Mucosa of gallbladder (tissue), 1 donor: ENCODE data around the gene NF1. TPM values are rescaled to one million over a fixed set of nuclear protein-coding genes. Genes with fewer than 3 reads are reported as not detected.
"Not testable (repeated sequence)": the region's sequence is repeated elsewhere in the genome, so short reads cannot be mapped to it uniquely, and the experiment has no call there.

Experiments
- DNase-seq: peaks from one replicate; pipeline ENCODE4 v3.0.0-alpha.2; 2020; ENCODE audit warnings: low spot score
- total RNA-seq: library from RNA; stranded (reverse); gene quantifications from one replicate; pipeline ENCODE4 v1.2.1, GENCODE V29; 2021
- donor health status: DM: no; HTN: no; CAD: no.

Gene NF1
- total RNA-seq = 50.8 TPM

GRCh38 chr17:31094600-31095235 lies at the start of gene NF1:
TSS of gene NF1 (plus strand) at chr17:31094977. CDS start at chr17:31095310, 333 bp downstream.
- peak; percentile 97 for DNase-seq

DNA sequence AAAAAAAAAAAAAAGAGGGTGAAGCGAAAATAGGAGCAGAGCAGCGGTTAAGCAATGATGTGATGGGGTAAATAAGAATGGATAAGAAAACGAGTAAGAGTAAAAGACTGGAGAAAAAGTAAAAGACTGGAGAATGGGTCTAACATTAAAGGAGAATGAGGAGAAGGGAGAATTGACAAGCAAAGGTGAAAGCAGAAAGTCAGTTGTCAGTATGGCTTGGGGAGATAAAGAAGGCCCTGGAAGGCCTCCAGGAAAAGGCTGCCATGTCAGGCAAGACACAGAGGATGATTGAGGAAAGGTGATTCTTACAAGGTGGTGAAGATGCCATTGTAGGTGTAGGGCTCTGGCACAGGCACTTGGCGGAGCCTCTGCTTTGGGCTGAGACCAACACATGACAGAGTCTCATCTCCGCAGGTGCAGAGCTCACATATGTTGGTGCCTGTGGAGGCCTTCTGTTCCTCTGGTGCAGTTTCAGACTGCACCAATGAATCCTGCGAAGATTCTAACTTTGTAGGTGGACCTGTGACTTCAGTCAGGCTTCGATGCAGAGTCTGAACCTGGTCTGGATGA lies 47.8 kb upstream of the NF1 start:
- not testable (repeated sequence) for DNase-seq

DNA sequence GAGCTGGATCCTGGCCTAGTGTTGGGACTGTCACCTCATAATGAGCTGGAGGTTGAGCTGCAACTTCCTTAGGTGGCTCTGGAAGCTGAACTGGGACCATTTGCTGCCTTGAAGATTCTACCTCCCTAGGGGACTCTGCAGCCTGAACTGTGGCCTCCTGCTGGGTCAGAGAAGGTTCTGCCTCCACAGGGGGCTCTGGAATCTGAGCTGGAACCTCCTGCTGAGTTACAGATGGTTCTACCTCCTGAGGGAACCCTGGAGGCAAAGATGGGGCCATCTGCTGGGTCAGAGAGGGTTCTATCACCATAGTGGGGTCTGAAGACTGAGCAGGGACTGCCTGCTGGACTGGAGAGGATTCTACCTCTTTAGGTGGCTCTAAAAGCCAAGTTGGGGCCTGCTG lies 46.6 kb upstream of the NF1 start:
- DNase-seq = no peak

DNA sequence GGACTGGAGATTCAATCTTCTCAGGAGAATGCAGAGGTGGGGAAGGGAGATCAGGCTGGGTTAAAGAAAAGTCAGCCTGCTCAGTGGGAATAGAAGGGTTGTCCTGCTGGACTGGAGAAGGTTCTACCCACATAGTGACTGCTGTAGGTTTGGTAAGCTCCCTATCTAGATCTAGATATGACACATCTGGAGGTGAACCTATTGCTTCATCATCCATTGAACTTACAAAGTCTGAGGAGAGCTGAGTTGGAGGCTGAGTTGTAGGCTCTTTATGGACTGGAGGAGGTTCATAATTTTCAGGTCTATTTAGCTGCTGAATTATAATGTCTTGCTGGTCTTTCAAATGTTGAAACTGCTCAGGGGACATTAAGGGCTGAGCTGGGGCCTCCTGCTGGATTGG lies 46.0 kb upstream of the NF1 start:
- DNase-seq = no peak

GRCh38 chr17:31050948-31051347 lies 43.8 kb upstream of the NF1 start:
- no peak for DNase-seq

- DNase-seq = no peak
Observed at GRCh38 chr17:31051506-31051905, 43.3 kb upstream of the NF1 start.

GRCh38 chr17:31052187-31052889 lies 42.4 kb upstream of the NF1 start:
- DNase-seq = peak; percentile 49

DNA sequence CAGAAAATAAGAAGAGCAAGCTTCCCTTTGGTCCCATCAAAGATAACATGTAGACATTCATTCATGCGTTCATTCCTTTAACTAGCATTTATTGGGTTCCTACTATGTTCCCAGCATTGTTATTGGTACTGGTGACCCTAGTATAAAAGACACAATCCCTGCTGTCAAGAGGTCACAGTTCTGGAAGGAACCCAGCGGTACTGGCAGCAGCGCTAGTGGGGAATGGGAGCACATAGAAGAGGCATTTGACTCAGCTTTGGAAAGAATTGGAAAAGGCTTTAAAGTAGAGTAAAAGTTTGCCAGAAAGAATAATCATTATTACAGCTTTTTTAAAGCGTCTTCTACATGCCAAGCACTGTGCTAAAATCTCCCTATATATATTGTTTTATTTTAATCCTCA lies 41.7 kb upstream of the NF1 start:
- DNase-seq = no peak

GRCh38 chr17:31054761-31055160 lies 40.0 kb upstream of the NF1 start:
- no peak for DNase-seq

DNA sequence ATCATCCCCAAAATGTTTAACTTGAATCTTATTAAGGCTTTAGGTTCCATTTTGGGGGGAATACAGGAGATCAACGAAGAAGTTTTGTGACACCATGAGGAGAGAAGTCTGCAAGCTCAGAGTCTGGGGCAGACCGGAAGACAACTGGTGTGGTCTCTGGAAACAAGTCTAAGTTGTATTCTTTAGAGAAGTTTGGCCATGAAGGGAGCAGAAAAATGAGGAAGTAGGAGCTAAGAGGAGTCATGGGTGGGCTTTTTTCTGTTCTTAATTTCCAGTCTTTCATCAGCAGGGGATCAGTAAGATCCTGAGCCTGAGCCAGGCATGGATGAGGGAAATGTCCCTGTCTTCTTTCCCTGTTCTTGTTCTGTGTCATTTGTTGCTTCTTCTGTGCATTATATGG lies 35.8 kb upstream of the NF1 start:
- no peak for DNase-seq

DNA sequence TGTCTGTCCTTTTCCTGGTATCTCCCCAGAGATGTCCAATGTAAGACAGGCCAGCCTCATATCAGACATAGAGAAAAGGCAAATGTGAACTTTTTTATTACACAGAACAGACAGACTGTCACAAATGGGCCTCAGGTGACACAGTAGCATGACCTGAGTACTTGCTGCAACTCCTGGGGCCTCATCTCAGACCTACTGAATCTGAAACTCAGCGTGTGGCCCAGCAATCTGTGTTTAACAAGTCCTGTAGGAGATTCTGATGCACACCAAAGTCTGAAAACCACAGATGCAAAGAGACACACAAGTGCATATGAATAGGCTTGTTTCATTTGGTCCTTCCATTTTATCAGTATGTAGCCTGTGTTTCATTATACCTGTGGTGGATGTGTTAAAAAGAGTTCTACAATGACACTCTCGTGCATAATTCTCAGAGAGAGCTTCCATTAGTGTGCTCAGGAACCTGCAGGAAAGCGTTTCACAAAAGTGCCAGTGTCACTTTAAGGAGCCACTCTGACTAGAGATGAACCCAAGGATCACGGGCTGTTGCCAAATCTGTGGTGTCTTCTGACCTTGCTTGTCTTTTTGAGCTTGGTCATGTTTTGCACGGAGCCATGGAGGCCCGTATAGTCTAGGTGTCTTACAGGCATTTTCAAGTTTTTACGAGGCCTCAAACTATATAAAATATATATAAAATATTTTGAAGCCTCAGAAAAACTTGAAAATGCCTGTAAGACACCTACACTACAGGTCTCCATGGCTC lies 33.8 kb upstream of the NF1 start:
- no peak for DNase-seq

- DNase-seq = no peak
Observed at GRCh38 chr17:31061678-31062077, 33.1 kb upstream of the NF1 start.

DNA sequence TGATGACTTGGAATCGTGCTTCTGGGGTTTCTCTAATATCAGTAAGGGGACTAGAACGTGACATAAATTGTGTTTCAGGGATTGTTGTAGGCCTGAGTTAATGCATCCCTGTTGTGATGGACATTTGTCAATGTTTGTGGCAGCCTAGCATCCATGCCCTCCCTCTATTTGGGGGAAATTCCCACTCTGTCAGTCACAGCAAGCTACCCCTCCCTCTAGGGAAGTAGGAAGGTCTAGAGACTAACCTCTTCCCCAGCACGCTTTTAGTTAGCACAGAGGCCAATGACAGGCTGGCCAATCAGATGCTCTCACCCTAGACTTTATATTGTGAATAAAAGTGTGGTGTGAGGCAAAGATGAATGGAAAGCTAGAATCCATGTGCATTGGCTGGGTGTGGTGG lies 32.4 kb upstream of the NF1 start:
- DNase-seq = no peak

DNA sequence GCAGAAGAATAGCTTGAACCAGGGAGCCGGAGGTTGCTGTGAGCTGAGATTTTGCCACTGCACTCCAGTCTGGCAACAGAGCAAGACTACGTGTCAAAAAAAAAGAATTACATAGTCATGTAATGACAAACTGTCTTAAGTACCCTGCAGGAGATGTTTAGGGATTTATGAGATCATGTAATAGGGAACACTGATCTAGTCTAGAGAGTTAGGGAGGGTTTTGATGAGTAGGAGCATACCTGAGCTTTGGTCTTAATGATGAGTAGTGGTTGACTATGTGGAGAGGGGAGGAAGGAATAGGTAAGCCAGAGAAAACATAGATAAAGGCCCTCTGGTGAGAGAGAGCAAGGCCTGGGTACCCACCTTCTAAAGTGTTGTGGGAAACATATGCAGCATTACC lies 30.1 kb upstream of the NF1 start:
- no peak for DNase-seq

DNA sequence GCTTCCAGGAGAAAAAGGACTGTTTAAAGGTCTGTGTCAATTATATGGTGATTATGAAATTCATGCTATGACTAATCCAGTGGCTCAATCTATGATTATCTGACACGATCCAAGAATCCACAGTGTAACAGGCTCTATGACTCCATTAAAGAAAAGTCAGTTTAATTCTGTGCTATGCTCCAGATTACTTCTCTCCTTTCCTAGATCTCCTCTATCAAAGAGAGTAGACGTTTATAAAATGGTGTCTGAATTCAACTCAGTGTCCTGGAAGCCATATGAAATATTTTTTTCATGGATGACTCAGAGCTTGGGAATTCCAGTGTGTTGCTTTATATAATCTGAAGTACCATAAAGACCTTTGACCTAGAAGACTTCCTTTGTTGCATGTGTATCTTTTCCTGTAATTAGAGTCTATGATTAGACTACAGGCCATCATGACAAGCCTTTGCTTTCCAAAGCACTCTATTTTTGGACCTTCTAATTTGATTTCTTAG lies 27.0 kb upstream of the NF1 start:
- no peak for DNase-seq

DNA sequence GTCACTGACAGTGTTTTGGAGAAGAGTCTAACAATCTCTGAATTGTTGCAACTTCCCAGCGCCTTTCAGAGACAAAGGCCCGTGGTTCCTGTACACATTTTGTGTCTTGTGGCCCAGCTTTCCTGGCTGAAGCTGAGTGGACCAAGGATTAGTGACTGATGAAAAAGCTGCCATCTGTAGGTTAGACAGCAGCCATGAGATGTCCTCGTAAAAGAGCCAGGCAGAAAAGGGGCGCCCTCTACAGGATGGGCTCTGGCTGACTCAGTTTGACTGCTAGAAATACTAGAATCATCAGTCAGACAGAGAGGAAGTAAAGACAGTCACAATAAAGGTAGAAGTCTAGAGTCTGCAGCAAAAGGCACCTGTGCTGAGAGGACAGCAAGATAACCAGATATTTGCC lies 26.5 kb upstream of the NF1 start:
- peak; percentile 45 for DNase-seq

DNA sequence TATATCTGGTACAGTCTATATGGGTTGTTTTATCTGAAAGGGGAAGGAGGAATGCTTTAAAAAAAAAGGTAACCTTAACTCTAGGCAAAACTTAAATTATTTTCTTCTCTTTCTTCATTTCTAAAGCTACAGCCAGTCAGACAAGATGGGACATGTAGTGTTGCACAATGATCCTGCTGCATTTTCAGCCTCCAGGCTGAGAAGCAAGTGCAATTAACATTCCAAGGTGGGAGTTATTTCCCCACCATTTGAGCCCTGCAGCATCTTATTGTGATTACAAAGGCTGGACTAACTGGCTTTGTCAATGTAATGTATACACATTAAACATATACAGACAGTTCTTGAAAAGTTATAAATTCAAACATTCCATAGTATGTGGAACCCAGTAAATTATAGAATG lies 22.6 kb upstream of the NF1 start:
- no peak for DNase-seq

DNA sequence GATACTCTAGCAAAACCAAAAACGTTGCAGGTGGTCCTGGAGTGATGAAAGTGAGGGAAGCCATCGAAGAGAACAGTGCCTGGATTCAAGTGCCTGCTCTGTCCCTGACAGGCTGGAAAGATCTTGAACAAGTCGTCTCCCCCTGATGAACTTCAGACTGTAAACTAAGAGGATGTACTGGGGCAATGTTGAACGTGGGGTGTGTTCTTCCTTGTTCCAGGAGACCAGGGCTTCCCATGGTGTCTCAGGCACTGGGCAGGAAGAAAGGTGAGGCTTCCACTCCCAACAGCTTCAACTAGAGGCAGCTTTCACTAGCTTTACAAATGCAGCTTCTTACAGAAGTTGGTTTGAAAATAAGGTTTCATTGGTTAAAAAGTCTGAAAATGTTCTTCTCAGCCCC lies 21.4 kb upstream of the NF1 start:
- no peak for DNase-seq

GRCh38 chr17:31074772-31075555 lies 19.8 kb upstream of the NF1 start:
- no peak for DNase-seq

DNA sequence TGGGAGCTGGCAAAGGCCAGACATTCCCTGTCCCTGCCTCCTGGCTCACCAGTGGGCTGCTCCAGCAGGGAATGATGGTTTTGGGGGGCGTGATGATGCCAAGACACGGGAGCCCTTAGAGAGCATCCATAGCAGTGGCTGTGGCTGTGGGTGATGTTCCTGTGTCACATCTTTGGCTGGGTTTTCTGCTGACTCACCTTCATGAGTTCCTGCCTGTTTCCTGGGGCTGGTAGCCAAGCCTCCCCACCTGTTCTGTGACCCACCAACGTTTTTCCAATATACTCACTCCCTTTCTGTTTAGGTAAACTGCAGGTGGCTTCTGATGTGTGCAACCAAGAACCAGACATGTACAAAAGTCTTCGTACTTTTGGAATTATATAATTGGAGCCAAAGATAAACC lies 16.5 kb upstream of the NF1 start:
- no peak for DNase-seq

- no peak for DNase-seq
Observed at GRCh38 chr17:31079731-31080130, 15.0 kb upstream of the NF1 start.

DNA sequence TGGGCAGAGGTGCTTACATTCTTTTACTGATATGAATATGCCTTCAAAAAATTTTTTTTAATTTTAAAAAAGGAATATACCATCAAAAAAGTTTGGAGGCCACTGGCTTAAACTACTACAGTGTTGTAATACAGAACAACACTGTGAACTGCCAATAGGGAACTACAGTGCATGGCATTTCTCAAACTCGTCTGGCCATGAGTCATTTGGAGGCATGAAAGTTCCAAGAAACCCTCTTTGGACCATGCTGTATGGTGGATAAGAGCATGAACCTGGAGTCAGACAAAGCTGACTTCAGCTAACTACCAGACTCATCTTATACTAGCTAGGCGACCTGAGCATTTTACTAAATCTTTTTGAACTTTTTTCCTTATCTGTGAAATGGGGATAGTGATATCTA lies 9.2 kb upstream of the NF1 start:
- no peak for DNase-seq
